ENCODE data around the gene ZDHHC14.
"Not testable (repeated sequence)": the region's sequence is repeated elsewhere in the genome, so short reads cannot be mapped to it uniquely, and the experiment has no call there.

Gene ZDHHC14

DNA sequence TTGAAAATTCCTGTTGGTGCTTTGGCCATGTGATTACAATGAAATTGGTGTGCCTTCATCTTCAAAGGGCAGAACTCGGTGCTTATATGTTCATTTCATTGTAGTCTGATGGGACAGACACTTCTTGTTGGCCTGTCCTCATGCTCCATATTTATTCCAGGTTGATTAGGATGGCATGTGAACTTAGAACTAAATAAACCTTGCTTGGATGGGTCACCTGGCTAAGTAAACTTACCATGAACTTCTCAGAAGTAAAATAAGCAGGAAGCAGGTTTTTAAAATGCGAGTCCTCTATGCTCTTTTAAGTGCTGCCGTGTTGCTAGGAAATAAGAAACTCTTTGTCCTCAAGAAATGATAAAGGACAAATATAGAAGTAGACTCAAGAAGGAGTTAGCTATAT, 26.7 kb downstream of the ZDHHC14 start:
- no peak for DNase-seq (ENCODE audit: low read depth)

DNA sequence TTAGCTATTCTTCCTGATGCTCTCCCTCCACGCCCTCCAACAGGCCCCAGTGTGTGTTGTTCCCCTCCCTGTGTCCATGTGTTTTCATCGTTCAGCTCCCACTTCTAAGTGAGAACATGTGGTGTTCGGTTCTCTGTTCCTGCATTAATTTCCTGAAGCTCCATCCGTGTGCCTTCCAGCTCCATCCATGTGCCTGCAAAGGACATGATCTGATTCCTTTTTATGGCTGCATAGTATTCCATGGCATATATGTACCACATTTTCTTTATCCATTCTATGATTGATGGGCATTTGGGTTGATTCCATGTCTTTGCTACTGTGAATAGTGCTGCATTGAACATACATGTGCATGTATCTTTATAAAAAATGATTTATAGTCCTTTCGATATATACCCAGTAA, 27.4 kb downstream of the ZDHHC14 start:
- not testable (repeated sequence) for DNase-seq (ENCODE audit: low read depth)

DNA sequence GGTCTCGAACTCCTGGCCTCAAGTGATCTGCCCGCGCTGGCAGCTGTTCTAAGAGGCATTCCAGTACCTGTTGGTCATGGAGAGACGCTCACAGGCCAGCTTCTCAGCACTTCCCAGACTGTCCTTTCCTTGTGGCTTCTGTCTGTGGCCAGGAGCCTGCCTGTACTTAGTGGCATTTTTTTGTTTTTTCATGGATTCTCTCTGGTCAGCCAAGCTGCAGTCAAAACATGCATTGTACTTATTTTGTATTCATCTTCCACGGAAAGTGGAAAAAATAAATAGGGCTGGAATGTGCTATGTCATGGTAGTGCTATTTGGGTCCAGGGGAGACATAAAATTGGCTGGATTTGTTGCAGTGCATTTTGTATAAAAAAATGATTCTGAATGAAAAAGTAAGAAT, 29.1 kb downstream of the ZDHHC14 start:
- no peak for DNase-seq (ENCODE audit: low read depth)

DNA sequence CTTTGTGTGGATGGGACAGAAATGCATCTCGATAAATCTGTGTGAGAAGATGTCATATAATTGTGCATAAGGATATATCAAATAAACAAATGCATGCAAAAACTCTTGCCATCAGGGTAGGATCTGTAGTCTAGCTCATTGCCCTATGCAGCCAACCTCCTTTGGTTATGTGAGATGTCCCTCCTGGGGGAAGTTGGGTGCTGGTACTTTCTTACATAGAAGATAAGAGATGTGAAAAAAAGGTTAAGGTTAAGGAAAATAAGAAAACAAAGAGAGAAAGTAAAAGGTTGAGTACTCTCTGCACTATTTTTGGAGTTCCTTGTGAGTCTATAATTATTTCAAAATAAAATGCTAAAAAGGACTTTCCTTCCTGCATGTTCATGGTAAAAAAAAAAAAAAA, 30.4 kb downstream of the ZDHHC14 start:
- DNase-seq (ENCODE audit: low read depth) = no peak

DNA sequence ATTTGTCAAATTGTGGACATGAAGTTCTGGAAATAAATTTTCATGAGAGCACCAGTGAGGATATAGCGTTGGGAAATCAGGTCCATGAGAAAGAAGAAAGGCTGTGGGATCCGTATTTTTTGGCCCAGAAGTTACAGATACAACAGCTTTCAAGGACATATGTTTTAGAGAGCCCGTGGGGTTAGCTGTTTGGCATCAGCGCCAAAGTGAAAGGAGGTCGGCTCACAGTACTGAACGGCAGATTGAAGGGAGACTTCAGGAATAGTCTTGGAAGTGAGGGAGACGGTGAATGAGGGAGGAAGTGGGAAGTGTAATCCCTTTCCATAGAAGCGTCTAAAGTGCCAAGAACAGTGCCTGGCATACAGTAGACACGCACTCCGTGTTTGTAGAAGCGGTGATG, 31.8 kb downstream of the ZDHHC14 start:
- DNase-seq (ENCODE audit: low read depth) = no peak

DNA sequence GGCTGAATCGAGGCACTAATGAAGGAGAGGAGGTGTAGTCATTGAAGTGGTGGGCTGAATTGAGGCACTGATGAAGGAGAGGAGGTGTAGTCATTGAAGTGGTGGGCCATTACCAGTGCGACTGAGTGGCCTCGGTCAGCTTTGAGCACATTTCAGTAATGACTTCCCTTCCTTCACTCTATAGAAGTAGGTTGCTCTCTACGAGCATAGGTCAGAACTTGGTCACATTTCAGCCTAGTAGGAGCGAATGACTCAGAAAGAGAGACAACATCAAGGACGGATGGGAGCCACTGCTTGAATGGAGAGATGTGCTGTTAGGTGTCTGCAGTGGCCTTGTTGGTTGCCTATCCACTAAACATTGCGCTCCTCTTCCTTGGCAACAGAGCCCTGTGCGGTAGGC, 39.5 kb downstream of the ZDHHC14 start:
- no peak for DNase-seq (ENCODE audit: low read depth)

DNA sequence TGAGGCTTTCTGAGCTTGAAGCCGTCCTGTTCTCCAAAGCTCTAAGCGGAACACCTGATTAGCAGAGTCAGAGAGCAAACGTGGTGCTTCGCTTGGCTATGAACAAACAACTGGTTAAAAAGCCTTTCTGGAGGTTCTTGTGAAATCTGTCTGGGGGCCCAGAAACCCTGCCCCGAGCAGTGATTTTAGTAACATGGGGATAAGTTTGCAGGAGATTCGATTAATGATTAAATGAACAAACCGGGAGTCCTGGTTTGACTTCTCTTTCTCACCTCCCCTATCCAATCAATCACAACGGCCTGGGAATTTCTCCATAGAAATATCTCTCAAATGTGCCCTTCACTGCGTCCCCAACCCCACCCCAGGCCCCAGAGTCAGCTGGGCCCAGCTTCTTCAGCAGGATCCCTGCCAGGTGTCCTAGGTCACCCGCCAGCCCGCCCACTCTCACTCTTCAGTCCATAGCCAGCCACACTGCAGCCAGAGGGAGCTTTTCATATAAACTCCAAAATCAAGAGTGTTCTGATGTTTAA, 43.6 kb downstream of the ZDHHC14 start:
- DNase-seq (ENCODE audit: low read depth) = no peak

DNA sequence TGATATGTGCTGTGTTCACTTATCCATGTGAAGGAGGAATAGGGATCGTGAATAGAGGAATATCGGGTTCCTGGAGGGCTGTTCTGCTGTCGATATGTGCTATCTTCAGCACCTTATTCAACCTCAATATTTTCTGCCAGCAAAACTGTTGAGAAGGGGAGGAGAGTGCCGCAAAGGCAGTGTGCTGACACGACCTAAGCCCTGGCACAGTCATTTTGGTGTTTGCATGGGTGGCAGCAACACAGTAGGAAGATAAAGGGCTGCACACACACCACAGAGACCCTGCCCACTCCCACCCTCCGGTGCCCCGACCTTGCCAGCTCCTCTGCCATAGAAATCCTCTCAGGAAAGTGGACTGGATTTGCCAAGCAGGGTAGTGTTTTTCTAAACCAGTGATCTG, 47.0 kb downstream of the ZDHHC14 start:
- DNase-seq (ENCODE audit: low read depth) = no peak

DNA sequence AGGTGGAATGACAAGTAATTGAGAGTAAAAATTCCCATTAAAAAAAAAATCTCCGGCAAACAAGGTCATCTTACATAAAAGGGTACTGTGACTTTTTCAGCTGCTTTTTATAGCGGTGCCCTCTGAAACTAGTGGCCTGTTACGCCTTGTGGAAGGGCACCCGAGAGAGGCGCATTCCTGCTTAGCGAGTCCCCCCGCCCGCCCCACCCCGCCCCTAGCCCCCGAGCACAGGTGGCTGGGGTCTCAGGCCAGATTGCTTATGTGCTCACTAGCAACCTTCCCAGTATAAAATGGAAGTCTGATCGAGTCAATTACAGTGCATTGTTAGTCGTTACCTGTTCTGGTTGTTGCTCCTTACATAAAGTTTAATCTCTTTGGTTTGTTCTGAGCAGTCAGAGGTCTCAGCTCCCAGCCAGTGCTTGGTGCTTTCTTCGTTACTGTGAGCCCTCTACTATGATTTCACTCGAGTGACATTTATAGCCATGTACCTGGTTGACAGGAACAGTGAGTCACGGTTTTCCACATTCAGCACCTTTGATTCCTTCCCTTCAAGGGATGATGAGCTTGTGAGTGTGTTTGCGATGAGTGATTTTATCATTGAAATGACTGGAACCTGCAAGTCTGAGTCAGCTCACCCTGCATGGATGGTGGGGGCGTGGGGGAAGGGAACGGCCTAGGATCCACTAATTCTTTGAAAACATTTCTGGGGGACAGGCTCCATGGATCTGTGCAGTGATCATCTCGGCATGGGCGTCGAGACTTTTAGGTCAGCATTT, 47.6 kb downstream of the ZDHHC14 start:
- DNase-seq (ENCODE audit: low read depth) = peak; percentile 61

DNA sequence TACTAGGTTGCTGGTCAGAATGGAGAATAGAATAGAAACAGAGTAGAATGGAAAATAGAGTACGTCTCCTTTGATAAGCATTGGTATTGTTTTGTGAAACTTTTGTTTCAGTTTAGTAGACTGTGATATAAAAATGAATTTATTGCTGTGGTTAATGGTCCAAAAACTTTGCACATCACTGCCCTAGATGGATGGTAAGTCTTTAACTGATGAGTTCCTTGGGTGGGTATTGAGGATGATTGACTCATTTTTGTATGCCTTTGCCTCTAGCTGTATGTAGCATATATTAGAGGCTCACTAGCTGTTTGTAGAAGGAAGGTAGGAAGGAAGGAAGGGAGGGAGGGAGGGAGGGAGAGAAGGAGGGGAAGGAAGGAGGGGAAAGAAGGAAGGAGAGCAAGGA, 48.3 kb downstream of the ZDHHC14 start:
- no peak for DNase-seq (ENCODE audit: low read depth)

DNA sequence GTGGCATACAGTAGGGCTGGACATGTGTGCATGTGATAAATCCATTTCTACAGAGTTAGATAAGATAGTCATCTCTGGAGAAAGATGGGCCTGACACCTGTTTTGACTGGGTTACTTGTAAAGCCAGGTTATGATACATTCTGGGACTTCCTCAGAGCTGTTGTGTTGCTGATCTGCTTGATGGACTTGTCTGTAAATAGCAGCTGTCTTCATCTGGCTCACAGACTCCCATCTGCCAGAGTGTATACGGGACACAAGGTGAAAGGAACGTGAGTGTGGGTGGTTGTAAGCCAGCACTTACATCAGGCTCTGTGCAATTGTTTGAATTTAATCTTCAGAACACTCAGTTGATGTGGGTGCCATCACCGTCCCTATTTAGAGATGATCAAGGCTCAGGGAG, 49.8 kb downstream of the ZDHHC14 start:
- DNase-seq (ENCODE audit: low read depth) = no peak

DNA sequence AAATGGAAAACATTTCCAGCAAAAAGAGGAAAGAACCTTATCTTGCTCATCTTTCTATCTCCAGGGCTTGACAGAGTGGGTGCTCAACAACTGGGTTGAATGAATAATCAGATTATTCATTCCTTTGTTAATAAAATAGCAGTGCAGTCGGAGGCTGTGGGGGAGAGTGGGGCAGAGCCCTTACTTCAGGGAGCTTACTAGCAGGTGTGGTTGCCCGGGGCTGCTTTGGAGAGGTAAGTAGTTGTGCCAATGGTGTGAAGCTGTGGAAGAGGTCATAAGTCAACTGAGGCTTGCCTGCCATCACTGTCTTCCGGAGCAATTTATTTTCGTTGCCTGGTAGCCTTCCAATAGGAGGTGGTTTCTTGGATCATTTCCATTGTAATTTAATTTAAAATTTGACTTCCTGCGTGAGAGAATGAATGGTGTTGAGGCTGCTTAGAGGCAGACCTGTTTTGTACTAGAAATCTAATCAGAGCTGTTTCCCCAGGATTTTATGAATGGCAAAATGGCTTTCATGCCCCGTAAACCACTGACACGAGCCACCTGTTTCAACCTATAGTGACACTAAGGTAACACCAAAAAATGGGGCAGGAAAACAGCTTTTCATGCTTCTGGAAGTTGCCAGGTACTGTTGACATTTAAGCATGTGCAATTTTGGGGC, 51.4 kb downstream of the ZDHHC14 start:
- no peak for DNase-seq (ENCODE audit: low read depth)

DNA sequence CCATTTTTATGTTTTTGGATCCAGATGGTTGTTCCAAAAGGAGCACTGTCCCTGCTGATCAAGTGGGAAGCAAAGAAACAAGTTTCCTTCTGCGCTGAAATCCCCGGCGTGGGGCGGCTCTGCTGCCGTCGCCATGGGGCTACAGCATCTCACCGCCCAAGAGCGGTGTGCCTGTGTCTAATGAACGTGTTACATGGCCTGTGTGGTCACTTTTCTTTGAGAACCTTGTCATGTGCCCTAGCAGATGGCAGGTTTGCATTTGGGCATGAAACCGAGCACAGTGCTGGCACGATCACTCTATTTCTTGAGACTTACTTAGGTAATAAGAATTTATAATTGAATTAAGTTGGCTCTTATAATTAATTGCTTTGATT, 51.9 kb downstream of the ZDHHC14 start:
- DNase-seq (ENCODE audit: low read depth) = no peak

DNA sequence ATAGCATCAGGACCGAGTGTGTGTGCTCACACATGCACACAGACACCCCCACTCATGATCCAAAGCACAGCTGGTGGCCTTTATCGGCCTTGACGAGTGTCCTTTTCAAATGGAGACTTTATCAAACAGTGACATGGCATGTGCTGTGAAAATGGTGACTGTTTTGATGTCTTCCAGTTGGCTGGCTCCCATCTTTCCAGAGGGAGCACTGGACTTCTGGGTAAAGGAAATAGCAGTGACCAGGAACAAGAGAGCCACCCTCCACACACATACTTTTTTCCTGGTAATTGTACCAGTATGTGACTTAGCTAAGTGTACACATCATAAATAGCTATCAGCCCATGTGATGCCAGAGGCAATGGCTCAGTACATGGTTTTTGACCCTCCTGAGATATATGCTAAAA, 52.7 kb downstream of the ZDHHC14 start:
- no peak for DNase-seq (ENCODE audit: low read depth)

DNA sequence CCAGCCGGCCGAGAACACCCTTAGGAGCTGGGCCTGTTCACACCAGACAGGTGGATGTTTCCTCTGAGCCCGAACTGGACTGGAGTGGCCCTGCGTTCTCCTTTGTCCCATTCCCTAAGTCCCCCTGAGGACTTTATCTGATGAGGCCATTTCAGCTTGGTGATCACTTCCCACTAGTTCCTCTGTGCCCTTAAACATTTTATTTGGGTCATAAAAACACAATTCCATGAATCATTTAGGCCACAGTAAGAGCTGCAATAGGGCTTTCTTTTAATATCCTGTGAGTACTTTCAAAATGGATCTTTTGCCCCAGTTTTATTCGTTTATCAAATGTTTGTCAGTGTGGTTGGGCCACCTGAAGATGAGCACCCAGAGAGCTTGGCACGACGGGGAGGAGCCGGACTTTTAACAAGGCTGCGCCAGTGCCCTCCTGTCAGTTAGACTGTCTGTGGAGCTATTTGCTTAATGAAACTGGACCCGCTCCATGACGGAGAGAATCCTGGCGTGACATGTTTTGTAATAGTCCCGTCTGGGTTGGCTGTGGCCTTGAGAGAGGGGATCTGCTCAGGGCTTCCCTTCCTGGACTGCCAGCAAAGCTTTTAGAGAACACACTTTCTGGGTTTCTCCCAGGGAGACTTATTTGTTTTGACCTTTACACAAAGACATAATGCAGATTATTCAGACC, 53.5 kb downstream of the ZDHHC14 start:
- DNase-seq (ENCODE audit: low read depth) = no peak

DNA sequence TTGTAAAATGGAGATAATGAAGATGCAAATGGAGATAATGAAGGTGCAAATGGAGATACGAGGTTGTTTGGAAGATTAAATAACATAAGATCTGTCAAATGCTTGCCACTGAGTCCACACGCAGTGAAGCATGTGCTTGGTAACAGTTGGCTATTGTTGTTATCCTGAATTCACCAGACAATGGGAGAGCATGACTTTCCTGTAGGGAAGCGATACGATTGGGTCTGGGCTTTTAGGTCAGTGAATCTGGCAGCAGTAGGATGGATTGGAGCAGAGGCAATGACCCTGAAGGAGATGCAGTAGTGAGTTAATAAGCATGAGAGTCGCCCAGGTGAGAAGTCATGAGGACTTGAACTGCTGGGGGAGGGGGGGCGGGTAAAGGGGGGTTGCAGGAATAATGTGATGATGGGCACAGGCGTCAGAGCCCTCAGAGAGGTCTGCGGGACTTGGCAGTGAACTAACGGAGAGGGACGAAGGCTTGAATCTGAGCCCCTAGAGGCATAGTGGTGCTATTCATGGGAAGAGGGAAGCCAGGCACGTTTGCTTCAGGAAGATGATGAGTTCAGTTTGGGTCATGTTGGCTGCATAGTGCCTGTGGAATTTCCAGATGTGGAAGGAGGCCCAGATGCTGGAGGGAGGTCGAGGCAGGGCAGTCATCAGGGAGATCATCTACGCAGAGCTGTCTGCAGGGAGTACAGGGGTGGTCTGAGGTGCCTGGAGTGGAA, 55.4 kb downstream of the ZDHHC14 start:
- no peak for DNase-seq (ENCODE audit: low read depth)

DNA sequence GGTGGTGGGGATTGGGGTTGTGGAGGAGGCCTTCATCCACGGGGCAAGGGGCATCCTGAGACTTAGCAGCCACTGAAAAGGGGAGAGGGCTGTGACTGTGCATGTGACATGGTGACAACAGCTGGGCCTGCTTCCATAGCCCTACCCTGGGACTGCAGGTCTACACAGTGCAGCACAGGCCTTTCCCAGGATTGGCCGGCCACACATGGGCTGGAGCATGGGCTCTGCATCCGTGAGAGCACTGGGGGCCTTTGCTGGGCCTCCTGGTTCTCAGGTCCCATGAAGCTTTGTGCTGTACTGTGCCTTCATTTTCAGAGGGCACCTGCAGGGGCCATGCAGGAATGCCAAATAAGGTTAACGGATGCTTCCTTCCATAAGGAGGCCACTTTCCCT, 56.0 kb downstream of the ZDHHC14 start:
- no peak for DNase-seq (ENCODE audit: low read depth)

DNA sequence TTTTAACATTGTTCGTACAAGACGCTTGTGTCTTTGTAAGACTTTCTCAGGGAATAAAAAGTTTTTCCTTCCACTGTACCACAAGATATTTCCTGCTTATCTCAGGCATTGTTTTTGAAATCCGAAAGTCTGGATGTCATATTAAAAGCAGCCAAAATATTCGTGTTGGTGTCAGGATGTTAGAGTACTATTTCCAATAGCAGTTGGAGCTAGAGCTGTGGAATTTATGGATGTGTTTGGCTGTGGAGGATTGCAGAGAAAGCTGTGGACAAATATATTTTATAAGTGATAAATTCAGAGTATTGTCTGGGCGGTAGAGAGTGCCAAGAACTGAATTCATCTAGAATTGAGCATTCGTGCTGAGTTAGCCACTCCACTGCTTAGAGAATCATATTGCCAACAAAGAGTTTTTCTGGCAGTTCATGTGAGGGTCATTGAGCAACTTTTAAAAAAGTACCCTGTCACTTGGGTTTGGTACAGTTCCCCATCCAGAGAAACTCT, 57.7 kb downstream of the ZDHHC14 start:
- DNase-seq (ENCODE audit: low read depth) = no peak

DNA sequence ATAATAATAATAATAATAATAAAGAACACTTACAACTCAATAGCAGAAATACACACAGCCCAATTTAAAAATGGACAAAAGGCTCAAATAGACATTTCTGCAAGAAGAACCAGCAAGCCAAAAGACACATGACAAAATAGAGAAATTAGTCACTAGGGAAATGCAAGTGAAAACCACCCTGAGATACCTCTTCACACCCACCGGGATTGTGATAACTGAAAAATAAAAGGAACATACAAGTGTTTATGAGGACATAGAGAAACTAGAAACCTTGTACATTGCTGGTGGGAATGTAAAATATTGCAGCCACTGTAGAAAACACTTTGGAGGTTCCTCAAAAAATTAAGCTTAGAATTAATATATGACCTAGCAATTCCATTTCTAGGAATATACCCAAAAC, 59.2 kb downstream of the ZDHHC14 start:
- no peak for DNase-seq (ENCODE audit: low read depth)

DNA sequence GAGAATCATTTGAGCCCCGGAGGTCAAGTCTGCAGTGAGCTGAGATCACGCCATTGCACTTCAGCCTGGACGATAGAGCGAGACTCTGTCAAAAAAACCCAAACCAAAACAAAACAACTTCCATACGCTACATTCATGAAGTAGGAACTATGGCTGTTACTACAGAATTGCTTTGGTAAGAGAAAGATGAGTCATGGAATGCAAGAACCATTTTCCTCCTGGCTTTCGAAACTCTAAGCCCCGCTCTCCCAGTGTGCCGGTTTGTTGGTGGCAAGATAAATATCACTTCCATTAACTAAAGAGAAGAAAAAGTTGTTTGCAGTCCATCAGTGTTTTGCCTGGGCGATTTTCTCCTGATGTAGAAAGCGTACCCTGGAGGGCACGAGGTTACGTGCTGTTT, 61.3 kb downstream of the ZDHHC14 start:
- no peak for DNase-seq (ENCODE audit: low read depth)

DNA sequence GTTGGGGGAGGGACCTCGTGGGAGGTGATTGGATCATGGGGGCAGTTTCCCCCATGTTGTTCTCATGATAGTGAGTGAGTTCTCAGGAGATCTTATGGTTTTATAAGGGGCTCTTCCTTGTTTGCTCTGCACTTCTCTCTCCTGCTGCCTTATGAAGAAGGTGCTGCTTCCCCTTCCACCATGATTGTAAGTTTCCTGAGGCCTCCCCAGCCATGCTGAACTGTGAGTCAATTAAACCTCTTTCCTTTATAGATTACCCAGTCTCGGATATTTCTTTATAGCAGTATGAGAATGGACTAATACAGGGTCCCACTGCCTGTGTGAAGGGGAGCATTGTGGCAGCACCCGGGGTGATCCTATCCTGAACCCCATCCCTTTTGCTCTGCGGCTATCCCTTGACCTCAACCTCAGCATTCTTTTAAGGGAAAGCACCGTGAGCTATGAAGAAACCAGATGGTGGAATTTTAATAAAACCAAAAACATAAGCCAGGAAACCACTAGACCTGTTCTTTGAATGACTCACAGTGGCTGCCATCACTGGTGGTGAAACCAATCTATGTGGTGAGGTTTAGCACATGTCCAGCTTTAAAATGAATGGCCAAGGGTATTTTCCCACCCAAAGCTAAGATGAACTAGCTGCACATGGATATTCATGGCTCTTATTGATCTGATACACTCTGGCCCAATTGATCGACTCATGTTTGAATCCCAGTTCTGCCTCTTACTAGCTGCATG, 62.2 kb downstream of the ZDHHC14 start:
- no peak for DNase-seq (ENCODE audit: low read depth)
